HG03469 (cell line): ENCODE measurements around the gene PRR18.

ENCODE experiments used
- ATAC-seq: cut with Tn5 transposase; IDR thresholded peaks from one replicate; pipeline ENCODE4 v1.9.1; 2021; ENCODE audit warnings: mild to moderate bottlenecking, moderate library complexity, moderate number of reproducible peaks; ENCODE audit not compliant: unreplicated experiment

The PRR18 gene

DNA sequence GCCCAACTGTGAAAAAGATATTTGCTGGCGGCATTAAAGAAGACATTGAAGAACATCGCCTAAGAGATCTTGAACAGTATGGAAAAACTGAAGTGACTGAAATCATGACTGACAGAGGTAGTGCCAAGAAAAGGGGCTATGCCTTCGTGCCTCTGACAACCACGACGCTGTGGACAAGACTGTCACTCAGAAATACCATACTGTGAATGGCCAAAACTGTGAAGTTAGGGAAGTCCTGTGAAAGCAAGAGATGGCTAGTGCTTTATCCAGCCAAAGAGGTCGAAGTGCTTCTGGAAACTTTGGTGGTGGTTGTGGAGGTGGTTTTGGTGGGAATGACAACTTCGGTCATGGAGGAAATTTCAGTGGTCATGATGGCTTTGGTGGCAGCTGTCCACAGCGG is 26.7 kb upstream of the PRR18 start:
- ATAC-seq, result no peak

DNA sequence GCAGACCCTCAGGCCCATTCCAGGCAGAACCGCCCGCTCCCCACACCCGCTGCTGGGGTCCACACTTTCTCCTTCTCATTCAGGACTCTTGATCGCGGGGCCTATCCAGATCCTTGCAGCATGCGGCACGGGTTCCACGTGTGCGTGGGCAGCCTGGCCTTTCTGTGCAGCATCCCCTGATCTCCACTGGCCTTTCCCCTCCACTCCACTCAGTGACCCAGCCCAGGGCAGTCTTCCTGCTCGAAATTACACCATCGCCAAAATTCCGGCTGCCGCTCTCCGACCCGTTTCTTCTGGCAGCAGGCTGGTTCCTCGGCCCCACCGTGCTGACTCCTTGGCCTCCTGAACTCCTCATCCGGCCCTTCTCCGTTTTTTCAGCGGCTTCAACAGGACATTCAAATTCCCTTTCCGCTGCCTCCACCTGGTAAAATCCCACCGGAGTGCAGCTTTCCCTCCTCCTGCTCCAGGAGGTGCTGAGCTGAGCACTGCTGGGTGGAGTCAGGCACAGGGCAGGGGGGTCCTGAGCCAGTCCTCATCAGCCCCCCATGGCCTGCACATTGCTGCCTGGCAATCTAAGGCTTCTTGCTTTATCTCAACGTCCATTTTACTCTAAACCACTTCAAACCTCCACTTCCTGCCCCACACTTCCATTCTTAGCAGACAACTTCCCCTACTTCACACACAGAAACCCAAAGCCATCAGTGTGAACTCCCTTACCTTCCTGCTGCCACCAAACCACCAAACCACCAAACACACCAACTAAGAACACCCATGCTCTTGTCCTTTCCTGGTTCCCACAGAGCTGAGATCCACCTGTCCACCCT is 25.2 kb upstream of the PRR18 start:
- ATAC-seq, result peak; percentile 50

DNA sequence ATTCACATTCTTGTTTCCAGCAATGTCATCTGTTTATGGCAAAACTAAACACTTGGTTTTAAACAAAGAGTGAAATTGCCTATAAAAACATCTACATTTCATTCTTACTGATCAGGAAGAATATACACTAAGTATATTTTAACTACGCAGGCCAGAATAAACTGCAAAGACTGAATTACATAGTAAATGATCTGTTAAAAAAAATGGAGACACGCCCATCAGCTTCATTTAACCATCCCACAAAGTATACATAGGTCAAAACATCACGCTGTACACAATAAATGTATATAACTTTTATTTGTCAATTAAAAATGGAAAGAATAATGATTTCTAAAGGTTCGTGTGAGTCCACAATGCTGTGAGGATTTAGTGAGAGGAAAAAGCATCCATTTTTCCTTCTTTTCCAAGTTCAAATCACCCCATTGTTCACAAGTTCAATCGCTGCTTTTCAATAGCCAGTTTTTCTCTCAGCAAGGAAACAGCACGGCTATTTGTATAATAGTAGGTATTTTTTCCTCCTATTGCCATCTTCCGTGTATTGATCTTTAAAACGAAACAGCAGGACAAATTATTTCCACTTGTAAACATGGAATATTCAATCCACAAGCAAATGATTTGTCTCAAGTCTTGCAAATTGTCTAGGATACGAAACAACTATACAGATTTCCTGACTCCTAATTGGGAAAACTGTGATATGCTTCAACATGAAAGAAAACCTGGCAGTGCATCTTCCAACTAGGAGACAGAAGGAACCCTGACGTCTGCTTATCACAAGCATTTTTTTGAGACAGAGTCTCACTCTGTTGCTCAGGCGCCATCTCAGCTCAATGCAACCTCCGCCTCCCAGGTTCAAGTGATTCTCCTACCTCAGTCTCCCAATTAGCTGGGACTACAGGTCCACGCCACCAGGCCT is 23.6 kb upstream of the PRR18 start:
- no peak for ATAC-seq

DNA sequence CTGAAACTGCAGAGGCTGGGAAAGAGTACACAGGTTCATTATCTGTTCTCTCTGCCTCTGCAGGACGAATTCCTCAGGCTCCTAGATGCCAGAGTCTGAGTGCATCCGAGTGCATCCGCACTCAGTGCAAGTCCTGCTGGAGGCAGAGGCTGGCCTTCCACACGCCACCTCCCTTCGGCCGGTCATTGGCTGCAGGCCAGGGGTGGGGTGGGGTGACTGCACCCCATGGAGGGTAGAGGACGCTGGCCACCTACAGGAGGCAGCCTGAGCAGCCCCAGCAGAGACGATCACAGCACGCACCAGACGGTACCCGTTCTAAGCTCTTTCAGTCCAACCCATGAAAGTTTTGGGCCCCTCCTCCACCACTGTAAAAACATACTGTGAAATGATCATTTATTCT is 22.4 kb upstream of the PRR18 start:
- ATAC-seq, result no peak

DNA sequence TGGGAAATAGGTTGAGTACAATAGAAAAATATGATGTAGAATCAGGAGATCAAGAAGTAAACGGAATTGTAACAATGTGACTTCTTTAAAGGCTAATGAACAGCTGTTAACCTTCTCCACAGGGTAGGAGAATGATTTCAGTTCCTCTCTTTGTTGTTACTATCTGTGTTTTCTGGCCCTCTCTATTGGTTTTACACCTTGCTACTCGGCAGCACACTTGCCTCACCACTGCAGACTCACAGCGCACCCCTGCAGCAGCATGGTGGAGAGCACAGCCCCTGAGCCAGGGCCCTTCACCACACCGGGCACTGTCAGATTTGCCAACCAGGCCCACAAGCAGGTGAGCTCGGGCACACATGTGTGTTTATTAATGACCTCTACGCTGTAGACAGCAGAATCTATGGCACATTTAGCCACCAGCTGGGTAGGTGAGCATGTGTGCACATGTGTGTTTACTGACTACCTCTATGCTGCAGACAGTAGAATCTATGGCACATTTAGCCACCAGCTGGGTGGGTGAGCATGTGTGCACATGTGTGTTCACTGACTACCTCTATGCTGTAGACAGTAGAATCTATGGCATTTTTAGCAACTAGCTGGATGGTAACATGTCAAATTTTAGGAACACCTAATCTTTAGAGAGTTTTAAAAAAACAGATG is 17.3 kb upstream of the PRR18 start:
- peak; percentile 68 for ATAC-seq

DNA sequence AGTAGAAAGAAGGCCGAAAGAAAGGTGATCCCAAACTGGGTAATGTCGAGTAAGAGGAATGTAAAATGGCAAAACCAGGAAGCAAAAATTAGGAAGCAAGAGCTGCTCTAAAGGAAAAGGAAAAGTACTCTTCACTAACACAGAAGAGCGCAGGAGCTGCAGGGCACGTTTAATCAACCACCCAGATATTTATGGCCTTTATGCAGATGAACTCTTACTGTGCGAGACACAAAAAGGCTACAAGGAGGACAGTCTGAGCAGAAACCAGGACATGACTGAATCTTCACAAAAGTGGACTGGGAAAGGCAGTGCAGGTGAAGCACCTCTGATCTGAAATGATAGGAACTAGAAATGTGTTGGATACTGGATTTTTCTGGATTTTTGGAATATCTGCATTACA is 15.2 kb upstream of the PRR18 start:
- no peak for ATAC-seq

DNA sequence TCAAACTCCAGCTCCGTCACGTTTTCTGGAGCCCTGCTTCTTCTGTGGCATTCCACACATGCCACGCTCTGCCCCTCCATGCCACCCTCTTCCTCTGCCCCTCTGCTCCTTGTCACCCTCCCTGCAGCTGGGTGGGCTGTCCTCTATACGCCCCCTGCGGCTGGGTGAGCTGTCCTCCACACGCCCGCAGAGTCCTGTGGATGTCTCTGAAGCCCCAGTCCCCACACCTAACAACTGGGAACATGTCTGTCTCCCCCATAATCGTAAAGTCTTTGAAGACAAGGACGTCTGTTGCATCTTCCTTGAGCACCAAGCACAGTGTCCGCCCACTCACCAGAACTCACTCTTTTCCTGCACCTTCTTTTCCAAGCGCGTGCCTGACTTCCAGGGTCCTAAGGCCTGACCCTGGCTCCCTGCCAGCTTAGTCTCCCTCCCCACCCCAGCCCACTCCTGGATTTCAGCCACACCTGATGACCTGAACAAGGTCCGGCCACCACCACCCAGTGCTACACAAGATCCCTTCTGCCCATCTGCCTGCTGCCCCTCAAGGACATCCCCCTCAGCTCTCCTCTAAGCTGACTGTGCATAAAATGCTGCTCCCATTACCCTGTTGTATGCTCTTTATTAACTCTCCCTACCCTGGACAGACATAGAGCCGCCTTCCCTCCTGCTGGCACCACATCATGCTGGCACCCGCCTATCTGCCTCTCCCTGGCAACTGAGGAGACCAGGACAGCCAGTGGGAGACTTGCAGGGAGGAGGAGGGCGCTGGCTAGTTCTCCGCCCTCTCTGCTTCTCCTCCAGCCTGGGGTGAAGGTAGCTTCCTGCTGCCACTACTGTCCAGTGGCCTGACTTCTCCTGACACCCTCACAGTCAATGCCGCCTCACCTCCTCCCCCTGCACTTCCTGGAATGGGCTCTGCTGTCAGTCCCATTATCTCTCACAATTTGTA is 10.7 kb upstream of the PRR18 start:
- no peak for ATAC-seq

DNA sequence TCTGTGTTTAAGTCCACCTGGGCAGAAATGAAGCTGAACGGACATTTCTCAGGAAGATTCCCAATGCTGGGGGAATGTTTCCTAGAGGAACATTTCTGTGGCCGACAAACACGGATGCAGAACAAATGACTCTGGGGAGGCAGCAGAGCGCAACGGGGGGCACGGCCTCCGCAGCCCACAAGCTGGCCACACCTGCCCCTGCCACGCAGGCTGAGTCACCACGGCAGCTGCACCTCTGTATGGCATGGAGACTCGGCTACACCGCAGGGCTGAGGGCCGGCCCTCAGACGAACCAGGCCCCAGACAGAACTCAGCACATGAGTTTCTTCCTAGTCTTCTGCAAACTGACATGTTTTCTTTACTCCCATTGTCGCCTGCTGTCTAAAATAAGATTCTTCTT is 10.0 kb upstream of the PRR18 start:
- no peak for ATAC-seq

DNA sequence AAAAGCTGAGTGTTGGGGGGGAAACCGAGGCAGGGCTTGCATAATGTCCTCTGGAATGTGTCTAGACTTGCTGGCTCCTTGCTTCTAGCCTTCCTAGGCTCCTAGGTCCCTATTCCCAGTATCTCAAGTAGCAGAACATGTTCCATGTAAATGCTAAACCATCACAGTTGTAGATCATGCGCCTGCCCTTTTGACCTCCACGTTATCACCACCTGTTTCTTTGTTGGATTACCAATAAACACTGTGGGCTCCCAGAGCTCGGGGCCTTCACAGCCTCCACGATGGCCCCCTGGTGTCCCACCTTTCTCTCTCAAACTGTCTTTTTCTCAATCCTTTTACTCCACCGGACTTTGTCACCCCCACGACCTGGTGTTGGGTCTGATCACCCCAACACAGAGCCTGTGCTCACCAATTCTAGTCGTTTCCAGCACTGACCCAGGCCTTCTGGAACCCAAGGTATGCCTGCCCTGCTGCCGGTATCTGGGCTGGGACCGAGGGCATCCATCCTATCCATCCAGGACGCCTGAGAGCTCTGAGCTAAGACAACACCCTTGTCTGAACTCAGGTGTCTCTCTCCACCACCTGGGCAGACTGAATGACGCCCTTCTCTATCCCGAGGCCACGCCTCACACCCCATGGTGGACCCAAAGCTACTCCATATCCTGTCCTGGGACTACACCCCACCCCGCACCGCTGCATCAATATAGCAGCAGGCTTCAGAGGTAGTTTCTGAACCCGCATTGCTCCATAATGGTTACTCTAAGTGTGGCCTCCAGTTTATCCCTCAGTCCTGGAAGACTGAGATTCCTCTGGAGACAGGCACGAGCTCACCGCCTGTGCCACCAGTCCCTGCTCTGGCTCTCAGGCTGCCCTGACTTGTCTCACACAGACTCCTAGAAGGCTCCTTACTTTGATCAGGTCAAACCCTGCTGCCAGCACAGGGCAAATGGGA is 9.3 kb upstream of the PRR18 start:
- no peak for ATAC-seq

DNA sequence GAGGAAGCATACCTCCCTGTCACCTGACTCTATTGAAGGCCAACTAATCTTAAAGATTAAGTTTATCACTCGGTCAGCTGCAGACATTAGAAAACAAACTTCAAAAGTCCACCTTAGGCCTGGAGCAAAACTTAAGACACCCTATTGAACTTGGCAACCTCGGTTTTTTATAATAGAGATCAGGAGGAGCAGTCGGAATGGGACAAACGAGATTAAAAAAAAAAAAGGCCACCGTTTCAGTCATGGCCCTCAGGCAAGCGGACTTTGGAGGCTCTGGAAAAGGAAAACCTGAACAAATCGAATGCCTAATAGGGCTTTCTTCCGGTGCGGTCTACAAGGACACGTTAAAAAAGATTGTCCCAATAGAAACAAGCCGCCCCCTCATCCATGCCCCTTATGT is 7.2 kb upstream of the PRR18 start:
- no peak for ATAC-seq

DNA sequence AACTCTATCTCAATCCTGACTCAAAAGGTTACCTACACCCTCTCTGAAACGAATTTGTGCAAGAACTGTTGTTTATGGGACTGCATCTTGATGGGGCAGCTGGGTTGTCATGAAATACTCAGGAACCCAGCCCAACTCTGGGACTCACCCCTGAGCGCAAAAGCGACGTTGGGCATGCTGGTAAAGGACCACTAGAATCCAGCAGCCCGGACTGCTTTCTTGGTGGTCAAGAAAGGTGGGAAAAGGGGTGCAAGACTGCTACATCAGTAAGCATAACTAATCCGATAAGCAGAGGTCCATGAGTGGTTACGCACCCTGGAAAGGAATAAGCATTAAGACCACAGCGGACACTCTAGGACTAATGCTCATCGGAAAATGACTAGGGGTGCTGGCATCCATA is 6.3 kb upstream of the PRR18 start:
- no peak for ATAC-seq

DNA sequence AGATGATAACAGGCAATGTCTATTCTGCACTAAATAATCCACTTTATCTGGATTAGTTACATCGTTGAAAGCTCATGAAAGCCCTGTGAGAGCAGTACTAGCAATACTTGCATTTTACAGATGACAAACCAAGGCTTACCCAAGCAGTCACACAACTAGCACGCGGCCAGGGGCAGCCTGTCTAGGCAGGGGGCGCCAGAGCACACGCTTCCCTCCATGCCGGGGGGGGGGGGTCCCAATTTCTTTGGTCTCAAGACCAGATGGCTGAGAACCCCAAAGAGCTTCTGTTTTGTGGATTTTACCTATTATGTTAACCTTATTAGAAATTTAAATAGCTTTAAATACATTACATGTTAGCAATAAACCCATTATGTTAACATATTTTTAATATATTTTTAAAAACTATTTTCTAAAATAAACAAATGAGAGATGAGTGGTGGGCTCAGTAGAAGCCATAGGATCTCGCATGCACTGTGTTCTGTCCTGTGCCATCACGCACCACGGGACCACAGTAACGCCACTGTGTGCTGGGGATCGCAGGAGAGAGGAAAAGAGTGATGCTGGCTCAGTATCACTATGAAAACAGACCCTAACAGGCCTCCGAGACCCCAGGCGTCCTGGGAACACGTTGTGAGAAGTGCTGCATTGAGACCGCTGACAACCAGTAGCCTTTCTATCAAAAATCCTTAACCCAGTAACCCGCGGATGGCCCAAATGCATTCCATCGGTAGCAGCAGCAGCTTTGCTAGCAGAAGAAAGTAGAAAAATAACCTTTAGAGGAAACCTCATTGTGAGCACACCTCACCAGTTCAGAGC is 5.3 kb upstream of the PRR18 start:
- ATAC-seq, result peak; percentile 72

DNA sequence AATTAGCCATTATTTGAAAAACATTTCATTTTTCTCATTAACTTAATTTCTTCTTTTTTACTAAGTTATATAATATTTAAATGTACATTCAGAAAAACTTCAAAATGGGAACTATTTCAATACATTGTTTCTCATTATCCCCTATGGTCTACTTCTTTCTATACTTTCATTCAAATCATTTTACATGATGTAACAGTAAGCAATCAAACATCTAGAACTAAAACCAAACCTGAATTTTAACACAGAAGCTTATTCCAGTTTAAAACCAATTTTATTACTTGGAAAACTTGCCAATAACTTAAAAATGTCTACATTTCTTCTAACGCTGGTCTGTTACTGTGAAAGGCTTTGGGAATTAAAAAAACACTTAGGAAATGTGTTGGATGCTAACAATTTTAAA is 4.6 kb upstream of the PRR18 start:
- no peak for ATAC-seq

DNA sequence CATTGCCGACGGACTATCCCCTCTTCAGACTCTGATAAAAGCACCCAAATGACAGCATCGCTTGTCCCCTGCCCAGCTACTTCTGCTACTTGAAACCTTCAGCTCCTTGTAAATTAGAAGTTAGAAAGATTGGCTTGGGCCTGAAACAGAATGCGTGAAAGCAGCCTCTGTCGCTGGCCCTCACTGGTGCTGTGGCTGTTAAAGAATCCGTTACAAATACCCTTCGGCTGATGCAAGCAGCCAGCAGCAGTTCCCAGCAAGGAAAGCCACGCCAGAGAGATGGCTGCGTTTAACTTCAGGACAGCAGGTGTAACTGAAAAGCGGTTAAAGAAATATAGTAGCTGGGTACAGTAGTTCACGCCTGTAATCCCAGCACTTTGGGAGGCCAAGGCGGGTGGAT is 2.4 kb upstream of the PRR18 start:
- no peak for ATAC-seq

DNA sequence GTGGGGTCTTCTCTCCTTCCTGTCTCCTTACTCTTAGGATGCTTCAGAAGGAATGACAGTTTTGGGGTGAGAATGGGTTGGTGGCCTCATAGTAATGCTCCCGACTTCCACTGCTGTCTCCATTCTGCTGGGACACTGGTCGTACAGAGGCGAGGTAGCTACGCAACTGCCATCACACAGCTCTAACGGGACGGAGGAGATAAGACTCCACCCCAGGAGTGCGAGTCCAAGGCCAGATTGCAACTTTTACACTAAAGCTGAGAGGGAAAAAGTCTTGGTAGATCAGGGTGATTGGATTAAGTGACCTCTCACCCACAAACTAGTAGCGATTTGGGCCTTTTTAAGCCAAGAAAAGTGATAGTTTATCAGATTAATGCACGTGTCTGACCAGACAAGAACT is 1.8 kb upstream of the PRR18 start:
- no peak for ATAC-seq

DNA sequence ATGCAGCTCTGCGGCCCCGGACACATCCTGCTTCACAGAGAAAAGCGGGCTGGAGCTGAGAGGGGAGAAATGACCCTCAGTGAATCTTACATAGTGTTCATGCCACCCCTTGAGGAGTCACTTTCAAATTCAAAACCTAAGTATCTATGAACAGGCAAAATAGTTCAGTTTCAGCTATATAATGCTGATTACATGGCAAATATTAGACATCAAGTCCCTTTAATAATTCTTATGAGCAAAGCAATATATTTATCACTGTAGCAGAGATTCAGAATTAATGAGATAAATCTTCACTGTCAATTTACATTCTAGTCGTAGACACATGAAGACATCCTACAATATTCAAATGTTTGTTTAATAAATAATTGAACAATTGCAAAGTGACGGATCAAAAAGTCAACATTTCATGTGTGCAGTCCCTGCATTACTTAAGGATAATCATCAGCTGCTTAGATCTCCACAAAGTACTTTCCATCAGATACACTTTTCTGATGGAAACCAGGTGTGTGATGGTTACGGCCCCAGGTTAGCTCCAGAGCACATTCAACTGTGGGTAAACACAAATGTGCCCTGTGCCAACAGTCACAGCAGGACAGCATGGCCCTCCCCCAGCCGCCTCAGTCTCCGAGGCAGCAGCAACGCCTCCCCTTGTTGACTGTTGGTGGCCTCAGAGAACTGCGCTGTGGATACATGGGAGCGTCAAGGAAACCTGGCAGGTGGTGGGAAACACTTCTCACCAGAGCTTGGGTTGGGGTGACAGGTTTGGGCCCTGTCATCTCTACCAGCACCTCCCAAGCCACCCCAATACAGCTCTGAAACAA is 787 bp upstream of the PRR18 start:
- no peak for ATAC-seq
